Prostate gland (tissue), 2 donors: ENCODE results near the gene KRT86. TPM values are rescaled to one million over a fixed set of nuclear protein-coding genes. Genes with fewer than 3 reads are reported as not detected.

Experiments
- DNase-seq: peaks from one replicate; pipeline ENCODE4 v3.0.0-alpha.2; 2019; ENCODE audit warnings: low spot score
- H3K27ac ChIP-seq, 2 donors: fragments of 200-600 bp; sonication (generic); 2 replicates each; pipeline ENCODE4 v1.5.1; 2017 to 2019
- H3K27me3 ChIP-seq: fragments of 200-600 bp; sonication (generic); replicated peaks from 2 replicates; pipeline ENCODE4 v1.5.1; 2019; ENCODE audit not compliant: insufficient read depth
- H3K36me3 ChIP-seq, 2 donors: fragments of 200-600 bp; sonication (generic); 1 replicate in 1 of 2; 2 replicates in 1 of 2; pipeline versions ENCODE4 v1.5.1 to v1.8.1; 2017 to 2019
- H3K4me1 ChIP-seq: fragments of 200-600 bp; sonication (generic); replicated peaks from 2 replicates; pipeline ENCODE4 v1.5.1; 2019
- H3K4me3 ChIP-seq, 2 donors: fragments of 200-600 bp; sonication (generic); 2 replicates each; pipeline ENCODE4 v1.5.1; 2017 to 2019
- H3K9me3 ChIP-seq: fragments of 200-600 bp; sonication (generic); 2 replicates; pipeline ENCODE4 v1.5.1; 2017
- POLR2A ChIP-seq: fragments of 450-650 bp; IDR thresholded peaks from one replicate; pipeline ENCODE4 v1.6.1; 2016; ENCODE audit warnings: antibody characterized with exemption, mild to moderate bottlenecking
- POLR2AphosphoS5 ChIP-seq: sonication (generic); formaldehyde crosslinking; IDR thresholded peaks from one replicate; pipeline ENCODE4 v1.6.1; 2017; ENCODE audit warnings: antibody characterized with exemption
- WGBS: methylation state at CpG from one replicate; pipeline ENCODE4 v1.1.5; 2018; 5-methylcytosine and 5-hydroxymethylcytosine counted together
- intact Hi-C: fragments of 100-400 bp; cut with DNase I; formaldehyde crosslinking; loops from one replicate; pipeline ENCODE4 v1.14.2; 2022
- total RNA-seq, 2 donors: library from RNA; depleted of rRNA; stranded (reverse); fragments of >200 nt; gene quantifications; one replicate each; pipeline ENCODE4 v1.1.0, GENCODE V29; 2016
- TF ChIP-seq, protein P1 (sequence below), 4 experiments: fragments of 200-600 bp in 2 of 4; fragments of 450-650 bp in 2 of 4; sonication (generic) in 2 of 4; IDR thresholded peaks; 1 replicate in 3 of 4; 2 replicates in 1 of 4; pipeline ENCODE4 v1.5.1; 2016 to 2019; ENCODE audit warnings: antibody characterized with exemption in 4 of 4, mild to moderate bottlenecking in 2 of 4, moderate library complexity in 2 of 4

The KRT86 gene
- total RNA-seq, 2 donors from 2014 or later = 0.27 to 0.85 TPM

DNA sequence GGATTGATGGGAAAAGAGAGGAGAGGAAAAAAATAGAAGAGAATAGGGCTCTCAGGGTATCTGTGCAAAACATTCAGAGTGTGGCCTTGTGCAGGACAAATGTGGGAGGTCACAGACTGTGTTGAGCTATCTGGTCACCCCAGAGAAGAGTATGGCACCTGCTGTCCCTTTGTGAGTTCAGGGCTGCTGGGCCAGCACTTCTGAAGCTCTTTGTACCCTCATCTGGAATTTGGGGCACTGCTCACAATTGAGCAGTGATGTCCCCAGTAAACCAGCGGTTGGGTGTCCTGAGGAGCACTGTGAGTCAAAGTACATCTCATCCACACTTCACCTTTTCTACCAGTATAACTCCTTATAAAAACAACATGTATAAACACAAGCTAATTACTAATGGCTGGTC lies 19.5 kb downstream of the KRT86 start:
- intact Hi-C loops = no loop called here
- Histone ChIP-seq H3K4me1 (no peaks in the 10 kb centered on the region), H3K27ac (no peak overlapping the region), H3K27me3 (peaks cover 2% of the 10 kb centered on the region), H3K36me3 (no peaks in the 10 kb centered on the region), H3K9me3 (no peaks in the 10 kb centered on the region), H3K4me3 (no peak overlapping the region)
- 92% methylated on average over 1 of the region's 1 CpG for WGBS
- no peak for TF ChIP-seq POLR2AphosphoS5
- TF ChIP-seq POLR2A = no peak
- TF ChIP-seq, protein P1, sequence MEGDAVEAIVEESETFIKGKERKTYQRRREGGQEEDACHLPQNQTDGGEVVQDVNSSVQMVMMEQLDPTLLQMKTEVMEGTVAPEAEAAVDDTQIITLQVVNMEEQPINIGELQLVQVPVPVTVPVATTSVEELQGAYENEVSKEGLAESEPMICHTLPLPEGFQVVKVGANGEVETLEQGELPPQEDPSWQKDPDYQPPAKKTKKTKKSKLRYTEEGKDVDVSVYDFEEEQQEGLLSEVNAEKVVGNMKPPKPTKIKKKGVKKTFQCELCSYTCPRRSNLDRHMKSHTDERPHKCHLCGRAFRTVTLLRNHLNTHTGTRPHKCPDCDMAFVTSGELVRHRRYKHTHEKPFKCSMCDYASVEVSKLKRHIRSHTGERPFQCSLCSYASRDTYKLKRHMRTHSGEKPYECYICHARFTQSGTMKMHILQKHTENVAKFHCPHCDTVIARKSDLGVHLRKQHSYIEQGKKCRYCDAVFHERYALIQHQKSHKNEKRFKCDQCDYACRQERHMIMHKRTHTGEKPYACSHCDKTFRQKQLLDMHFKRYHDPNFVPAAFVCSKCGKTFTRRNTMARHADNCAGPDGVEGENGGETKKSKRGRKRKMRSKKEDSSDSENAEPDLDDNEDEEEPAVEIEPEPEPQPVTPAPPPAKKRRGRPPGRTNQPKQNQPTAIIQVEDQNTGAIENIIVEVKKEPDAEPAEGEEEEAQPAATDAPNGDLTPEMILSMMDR (IDR thresholded peaks at IDR 0.05) = no peak
- no peak for DNase-seq

GRCh38 chr12:52294803-52295202 lies 20.4 kb downstream of the KRT86 start:
- TF ChIP-seq POLR2A (no peak), POLR2AphosphoS5 (no peak)
- TF ChIP-seq, protein P1 (IDR thresholded peaks at IDR 0.05) = no peak
- Histone ChIP-seq H3K36me3 (no peaks in the 10 kb centered on the region), H3K4me3 (no peak overlapping the region), H3K4me1 (no peaks in the 10 kb centered on the region), H3K27ac (no peak overlapping the region), H3K9me3 (no peaks in the 10 kb centered on the region), H3K27me3 (peaks cover 2% of the 10 kb centered on the region)
- DNase-seq = no peak
- intact Hi-C loops = no loop called here
- WGBS = 25% methylated on average over 1 of the region's 1 CpG

- Histone ChIP-seq H3K27ac (no peak overlapping the region), H3K9me3 (no peaks in the 10 kb centered on the region), H3K4me1 (no peaks in the 10 kb centered on the region), H3K36me3 (no peaks in the 10 kb centered on the region), H3K4me3 (no peak overlapping the region), H3K27me3 (peaks cover 2% of the 10 kb centered on the region)
- intact Hi-C loops = no loop called here
- no peak for DNase-seq
- TF ChIP-seq, protein P1 (IDR thresholded peaks at IDR 0.05) = no peak
- TF ChIP-seq POLR2AphosphoS5 = no peak
- 83% methylated on average over 1 of the region's 1 CpG for WGBS
These were observed 21.2 kb downstream of the KRT86 start for GRCh38 chr12:52295663-52296062.

GRCh38 chr12:52296572-52297215 lies 22.2 kb downstream of the KRT86 start:
- Histone ChIP-seq H3K4me3 (no peak overlapping the region), H3K4me1 (no peaks in the 10 kb centered on the region), H3K27ac (no peak overlapping the region), H3K36me3 (no peaks in the 10 kb centered on the region), H3K27me3 (peaks cover 2% of the 10 kb centered on the region), H3K9me3 (no peaks in the 10 kb centered on the region)
- DNase-seq = no peak
- 96% methylated on average over 4 of the region's 5 CpGs for WGBS
- intact Hi-C loops = no loop called here
- no peak for TF ChIP-seq POLR2A
- TF ChIP-seq POLR2AphosphoS5 = no peak
- TF ChIP-seq, protein P1 (IDR thresholded peaks at IDR 0.05) = no peak

- TF ChIP-seq POLR2A (no peak), POLR2AphosphoS5 (peak; percentile 17)
- Histone ChIP-seq H3K27ac (no peak overlapping the region), H3K4me3 (no peak overlapping the region), H3K36me3 (no peaks in the 10 kb centered on the region), H3K4me1 (no peaks in the 10 kb centered on the region), H3K9me3 (no peaks in the 10 kb centered on the region), H3K27me3 (peaks cover 2% of the 10 kb centered on the region)
- intact Hi-C loops = no loop called here
- DNase-seq = no peak
- WGBS = 35% methylated on average over 4 of the region's 4 CpGs
These were observed 24.3 kb downstream of the KRT86 start for GRCh38 chr12:52298677-52299190.
